GM18870 (cell line): Measurements from ENCODE around the gene TTI1.

Experiments
- ATAC-seq: cut with Tn5 transposase; IDR thresholded peaks from one replicate; pipeline ENCODE4 v1.9.1; 2021; ENCODE audit warnings: moderate library complexity; ENCODE audit not compliant: unreplicated experiment

Gene TTI1

GRCh38 chr20:37939701-37940560 is 93.3 kb downstream of the TTI1 start:
- no peak for ATAC-seq

- ATAC-seq, result no peak
Observed at GRCh38 chr20:37938954-37939353, 94.3 kb downstream of the TTI1 start.

- ATAC-seq, result no peak
Observed at GRCh38 chr20:37938181-37938750, 95.0 kb downstream of the TTI1 start.

GRCh38 chr20:37937686-37938085 is 95.6 kb downstream of the TTI1 start:
- ATAC-seq, result no peak

- ATAC-seq, result no peak
Observed at GRCh38 chr20:37936451-37936850, 96.8 kb downstream of the TTI1 start.

- no peak for ATAC-seq
Observed at GRCh38 chr20:37936041-37936440, 97.2 kb downstream of the TTI1 start.

- no peak for ATAC-seq
Observed at GRCh38 chr20:37935435-37935834, 97.8 kb downstream of the TTI1 start.

- no peak for ATAC-seq
Observed at GRCh38 chr20:37934634-37935375, 98.5 kb downstream of the TTI1 start.

GRCh38 chr20:37933786-37934633 is 99.2 kb downstream of the TTI1 start:
- no peak for ATAC-seq
